M059J (cell line): ENCODE data around the gene POU3F3. TPM values are rescaled to one million over a fixed set of nuclear protein-coding genes. Genes with fewer than 3 reads are reported as not detected.

Source experiments
- total RNA-seq: library from RNA; depleted of rRNA; stranded (reverse); fragments of >200 nt; shearing (Covaris generic); gene quantifications from 2 replicates; pipeline ENCODE4 v1.2.3, GENCODE V29; 2014; rRNA removed

The POU3F3 gene
- total RNA-seq, 1 experiment from 2014 or later = 1.0 TPM

Other genes with a start within 250 kb of the POU3F3 start
- gene MRPS9, start 184.0 kb downstream of the POU3F3 start, total RNA-seq = 18.8 and 21.2 TPM in 2 replicates